CD4-positive, alpha-beta T cell treated with Interleukin-2 at 100 ng/mL for 4 hours (primary cell): ENCODE data around the gene MSH6.

ENCODE experiments used
- DNase-seq: peaks from one replicate; pipeline ENCODE4 v3.0.0-alpha.2; 2020; ENCODE audit warnings: low spot score

MSH6 gene, protein sequence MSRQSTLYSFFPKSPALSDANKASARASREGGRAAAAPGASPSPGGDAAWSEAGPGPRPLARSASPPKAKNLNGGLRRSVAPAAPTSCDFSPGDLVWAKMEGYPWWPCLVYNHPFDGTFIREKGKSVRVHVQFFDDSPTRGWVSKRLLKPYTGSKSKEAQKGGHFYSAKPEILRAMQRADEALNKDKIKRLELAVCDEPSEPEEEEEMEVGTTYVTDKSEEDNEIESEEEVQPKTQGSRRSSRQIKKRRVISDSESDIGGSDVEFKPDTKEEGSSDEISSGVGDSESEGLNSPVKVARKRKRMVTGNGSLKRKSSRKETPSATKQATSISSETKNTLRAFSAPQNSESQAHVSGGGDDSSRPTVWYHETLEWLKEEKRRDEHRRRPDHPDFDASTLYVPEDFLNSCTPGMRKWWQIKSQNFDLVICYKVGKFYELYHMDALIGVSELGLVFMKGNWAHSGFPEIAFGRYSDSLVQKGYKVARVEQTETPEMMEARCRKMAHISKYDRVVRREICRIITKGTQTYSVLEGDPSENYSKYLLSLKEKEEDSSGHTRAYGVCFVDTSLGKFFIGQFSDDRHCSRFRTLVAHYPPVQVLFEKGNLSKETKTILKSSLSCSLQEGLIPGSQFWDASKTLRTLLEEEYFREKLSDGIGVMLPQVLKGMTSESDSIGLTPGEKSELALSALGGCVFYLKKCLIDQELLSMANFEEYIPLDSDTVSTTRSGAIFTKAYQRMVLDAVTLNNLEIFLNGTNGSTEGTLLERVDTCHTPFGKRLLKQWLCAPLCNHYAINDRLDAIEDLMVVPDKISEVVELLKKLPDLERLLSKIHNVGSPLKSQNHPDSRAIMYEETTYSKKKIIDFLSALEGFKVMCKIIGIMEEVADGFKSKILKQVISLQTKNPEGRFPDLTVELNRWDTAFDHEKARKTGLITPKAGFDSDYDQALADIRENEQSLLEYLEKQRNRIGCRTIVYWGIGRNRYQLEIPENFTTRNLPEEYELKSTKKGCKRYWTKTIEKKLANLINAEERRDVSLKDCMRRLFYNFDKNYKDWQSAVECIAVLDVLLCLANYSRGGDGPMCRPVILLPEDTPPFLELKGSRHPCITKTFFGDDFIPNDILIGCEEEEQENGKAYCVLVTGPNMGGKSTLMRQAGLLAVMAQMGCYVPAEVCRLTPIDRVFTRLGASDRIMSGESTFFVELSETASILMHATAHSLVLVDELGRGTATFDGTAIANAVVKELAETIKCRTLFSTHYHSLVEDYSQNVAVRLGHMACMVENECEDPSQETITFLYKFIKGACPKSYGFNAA (N-terminal part only)

DNA sequence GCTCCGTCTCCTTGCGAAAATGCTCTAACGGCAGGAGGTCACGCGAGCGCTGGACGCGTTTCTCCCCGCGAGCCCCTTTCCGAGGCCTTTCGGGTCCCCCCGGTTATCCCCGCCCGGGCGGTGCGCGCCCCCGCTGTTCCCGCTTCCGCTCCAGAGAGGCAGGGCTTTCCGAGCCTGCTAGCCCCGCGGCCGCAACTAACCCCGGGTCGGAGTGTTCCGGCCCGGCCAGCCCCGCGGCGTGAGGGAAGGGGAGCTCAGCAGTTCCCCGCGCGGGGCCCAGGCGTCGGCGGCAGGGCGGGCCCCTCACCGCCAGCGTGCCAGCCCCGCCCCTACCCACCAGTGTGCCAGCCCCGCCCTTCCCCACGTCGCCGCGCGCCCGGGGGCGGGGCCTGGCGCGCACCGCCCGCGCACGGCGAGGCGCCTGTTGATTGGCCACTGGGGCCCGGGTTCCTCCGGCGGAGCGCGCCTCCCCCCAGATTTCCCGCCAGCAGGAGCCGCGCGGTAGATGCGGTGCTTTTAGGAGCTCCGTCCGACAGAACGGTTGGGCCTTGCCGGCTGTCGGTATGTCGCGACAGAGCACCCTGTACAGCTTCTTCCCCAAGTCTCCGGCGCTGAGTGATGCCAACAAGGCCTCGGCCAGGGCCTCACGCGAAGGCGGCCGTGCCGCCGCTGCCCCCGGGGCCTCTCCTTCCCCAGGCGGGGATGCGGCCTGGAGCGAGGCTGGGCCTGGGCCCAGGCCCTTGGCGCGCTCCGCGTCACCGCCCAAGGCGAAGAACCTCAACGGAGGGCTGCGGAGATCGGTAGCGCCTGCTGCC, at the start of gene MSH6:
Gene MSH6 (plus strand): TSS at position 475 of the 815 bp plus-strand sequence. CDS start 89 bp downstream, at position 564.
- peak; percentile 86 for DNase-seq

DNA sequence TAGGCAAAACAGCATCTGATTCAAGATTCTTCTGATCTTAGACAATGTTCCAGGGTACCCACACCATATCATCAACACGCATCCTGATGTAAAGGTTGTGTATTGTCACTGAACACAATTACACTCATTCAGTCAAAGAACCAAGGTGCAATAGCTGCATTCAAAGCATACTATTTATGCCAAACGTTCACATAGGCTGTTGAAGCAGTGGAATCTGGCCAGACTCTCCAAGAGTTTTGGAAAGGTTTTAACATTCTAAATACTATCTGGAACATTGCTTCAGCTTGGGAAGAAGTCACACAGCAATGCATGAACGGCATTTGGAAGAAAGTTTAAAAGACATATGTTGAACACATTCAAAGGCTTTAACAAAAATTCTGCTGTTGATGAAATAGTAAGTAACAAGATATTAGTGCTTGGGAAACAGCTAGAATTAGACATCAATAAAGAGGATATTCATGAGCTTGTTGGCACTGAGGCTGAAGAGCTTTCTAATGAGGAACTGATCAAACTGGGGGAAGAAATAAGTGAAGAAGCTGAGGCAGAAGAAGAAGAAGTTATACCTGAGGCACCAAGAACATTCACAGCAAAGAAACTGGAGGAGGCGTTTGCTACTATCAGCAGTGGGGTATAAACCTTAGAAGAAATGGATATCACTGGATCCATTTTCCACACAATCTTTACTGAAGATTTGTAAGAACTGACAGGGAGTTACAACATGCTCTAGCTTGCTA, 47.6 kb upstream of the MSH6 start:
- no peak for DNase-seq

DNA sequence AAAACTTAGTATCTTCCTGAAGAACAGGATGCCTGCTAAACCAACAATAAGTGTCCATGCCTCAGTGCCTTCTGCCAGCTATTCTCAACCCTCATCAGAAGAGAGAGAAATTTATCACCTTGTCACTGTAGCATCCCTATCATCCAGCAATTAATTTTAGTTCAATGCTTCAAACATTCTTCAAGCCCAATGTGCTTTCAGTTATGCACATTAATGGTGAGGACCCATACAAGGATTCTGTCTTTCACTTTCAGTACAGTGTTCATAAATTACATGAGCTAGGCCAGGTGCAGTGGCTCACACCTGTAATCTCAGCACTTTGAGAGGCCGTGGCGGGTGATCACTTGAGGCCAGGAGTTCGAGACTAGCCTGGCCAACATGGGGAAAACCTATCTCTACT, 47.0 kb upstream of the MSH6 start:
- no peak for DNase-seq

- DNase-seq: no peak
Observed at GRCh38 chr2:47737191-47737975, 45.6 kb upstream of the MSH6 start.

DNA sequence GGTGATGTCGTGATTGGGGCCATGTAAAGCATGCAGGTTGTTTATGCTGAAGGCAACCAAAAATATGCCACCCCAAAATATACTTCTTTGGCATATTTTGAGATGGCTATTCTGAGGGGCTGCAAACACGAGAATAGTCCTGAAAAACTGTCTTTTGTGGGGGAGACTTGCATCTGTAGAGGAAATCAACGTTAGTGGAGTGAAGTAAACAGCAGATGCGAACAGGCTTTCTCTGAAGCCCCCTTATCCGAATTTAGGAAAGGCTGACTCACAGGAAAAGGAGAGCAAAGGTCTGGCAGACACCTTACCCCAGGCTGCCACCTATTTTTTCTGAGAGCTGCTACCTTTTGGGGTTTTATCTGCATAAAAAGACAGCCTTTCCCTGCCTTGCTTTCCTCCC, 44.6 kb upstream of the MSH6 start:
- no peak for DNase-seq

DNA sequence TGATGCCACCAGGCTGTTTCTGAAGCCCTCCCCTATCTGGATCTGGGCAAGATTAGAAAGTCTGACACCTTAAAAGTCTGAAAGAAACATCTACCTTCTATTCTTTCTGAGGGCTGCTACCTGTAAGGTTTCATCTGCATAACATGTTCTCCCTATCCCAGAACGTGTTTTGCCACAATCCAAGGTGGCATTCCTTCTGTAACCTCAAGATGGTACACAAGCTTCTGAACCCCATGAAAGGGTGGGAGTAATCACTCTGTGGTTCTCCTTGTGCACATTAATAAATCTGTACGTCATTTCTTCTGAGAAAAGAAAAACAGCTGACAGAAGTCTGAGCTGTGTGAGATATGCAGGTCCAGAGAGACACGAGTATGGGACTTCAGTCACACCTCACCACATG, 41.8 kb upstream of the MSH6 start:
- no peak for DNase-seq

GRCh38 chr2:47741637-47742036, 41.3 kb upstream of the MSH6 start:
- no peak for DNase-seq

DNA sequence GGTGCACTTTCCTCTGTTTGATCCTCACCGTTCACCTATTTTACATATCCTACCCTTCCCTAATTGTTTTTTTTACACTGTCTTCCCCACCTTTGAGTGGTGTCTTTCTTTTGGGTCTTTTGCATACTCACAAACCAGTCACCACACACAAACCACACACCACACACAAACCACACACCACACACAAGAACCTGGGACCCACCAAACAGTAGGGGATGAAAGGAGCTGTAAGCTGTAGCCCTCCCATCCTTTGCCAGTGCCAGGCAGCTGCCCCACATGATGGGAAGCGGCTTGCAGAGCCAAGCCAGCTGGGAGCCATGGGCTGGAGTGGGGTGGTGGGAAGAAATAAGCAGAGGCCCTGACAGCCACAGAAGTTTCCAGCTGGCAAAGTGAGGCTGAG, 38.9 kb upstream of the MSH6 start:
- no peak for DNase-seq

GRCh38 chr2:47747878-47748277, 35.1 kb upstream of the MSH6 start:
- no peak for DNase-seq

DNA sequence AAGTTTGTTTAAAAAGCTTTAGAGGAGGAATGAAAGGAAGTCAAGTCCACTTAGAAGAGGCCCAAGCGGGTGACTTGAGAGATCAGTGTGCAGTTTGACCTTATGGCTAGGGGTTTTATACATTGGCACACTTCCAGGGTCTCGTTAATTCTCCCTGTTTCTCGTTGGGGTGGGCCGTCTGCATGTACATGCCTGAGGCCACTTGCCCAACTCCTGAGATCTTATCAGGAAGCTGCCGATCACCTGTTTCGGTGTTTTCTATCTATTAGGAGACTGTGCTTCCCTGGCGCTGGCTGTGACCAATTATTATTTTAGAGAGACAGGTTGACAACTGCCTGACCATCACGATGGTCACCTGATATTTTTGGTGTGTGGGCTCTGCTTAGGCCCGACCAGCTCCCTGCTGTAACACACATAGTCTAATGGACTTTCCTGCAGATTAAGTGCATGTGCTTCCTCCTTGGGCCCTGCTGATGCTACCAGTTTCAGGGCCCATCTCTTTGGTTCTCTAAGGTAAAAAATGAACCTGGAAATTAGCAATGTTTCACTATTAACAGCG, 31.0 kb upstream of the MSH6 start:
- DNase-seq: no peak

- DNase-seq: no peak
Observed at GRCh38 chr2:47767497-47767844, 15.5 kb upstream of the MSH6 start.

- DNase-seq: peak; percentile 72
Observed at GRCh38 chr2:47767880-47768609, 14.9 kb upstream of the MSH6 start.

DNA sequence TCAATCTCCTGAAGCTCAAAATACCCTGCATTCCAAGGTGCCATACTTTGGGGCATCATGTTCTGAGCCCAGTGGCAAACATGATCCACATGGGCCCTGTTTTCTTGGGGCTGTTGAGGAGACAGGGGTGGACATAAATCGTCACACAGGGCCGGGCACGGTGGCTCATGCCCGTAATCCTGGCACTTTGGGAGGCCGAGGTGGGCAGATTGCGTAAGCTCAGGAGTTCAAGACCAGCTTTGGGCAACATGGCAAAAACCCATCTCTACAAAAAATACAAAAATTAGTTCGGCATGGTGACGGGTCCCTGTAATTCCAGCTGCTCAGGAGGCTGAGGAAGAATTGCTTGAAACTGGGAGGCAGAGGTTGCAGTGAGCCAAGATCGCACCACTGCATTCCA, 13.6 kb upstream of the MSH6 start:
- no peak for DNase-seq

- DNase-seq: no peak
Observed at GRCh38 chr2:47771211-47771610, 11.7 kb upstream of the MSH6 start.

DNA sequence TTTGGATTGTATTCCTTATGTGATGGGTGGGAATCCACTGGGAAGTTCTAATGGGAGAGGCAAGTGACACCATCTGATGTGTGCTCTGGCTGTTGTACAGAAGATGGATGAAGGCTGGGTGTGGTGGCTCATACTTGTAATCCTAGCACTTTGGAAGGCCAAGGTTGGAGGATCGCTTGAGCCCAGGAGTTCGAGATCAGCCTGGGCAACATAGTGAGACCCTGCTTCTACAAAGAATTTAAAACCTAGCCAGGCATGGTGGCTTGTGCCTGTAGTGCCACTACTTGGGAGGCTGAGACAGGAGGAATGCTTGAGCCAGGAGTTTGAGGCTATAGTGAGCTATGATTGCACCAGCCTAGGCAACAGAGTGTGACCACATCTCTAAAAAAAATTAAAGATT, 10.6 kb upstream of the MSH6 start:
- no peak for DNase-seq

DNA sequence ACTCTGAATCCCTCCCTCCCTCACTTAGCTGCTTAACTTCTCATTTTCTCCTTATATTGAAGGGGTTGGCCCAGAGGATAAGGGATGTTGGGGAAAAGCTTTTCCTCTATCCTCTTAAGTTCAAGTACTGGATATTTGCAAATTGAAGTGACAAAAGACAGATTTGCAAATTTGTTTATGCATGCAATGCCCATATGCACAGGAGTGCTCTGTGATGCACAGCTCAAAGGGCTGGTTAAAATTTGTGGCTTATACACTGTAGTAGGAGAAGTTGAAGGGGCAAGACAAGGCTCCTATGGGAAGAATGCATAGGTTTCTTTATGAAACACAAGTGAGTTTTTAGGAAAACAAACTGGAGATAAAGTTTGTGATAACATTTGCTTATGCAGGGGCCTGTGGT, 8.4 kb upstream of the MSH6 start:
- no peak for DNase-seq

DNA sequence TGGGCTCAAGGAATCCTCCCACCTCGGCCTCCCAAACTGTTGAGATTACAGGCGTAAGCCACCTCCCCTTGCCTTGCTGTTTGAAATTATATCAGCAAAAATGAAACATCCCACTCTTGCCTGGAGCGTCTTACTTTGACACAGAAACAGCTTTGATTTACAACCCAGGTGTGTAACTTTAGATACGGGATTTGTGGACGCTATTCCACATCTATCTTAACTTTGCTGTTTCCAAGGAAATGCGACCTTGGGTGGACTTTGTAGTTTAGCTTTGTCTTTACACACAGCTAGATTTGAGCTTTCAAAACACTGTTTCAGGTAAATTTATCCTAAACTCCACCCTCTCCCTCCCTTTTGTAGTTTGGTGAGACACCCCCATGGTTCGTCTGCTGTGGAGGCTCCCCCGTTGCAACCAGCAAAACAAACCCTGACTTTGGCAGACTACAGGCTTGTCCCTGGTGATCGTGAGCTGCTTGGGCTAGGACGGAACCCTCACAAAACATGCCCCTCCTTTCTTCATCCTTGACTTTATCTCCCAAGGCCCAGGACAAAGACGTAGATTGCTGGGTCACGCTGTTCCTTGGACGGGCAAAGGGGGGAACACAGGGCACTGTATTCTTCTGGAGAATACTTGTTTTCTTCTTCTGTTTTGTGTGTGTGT, 5.5 kb upstream of the MSH6 start:
- no peak for DNase-seq

- DNase-seq: no peak
Observed at GRCh38 chr2:47778698-47779425, 4.1 kb upstream of the MSH6 start.
